SK-N-SH (cell line): Measurements from ENCODE around the gene MYO1D.

Experiments used
- FOSL2 ChIP-seq: IDR thresholded peaks from 2 replicates; pipeline ENCODE4 v1.4.0; 2012; ENCODE audit warnings: low read depth, mild to moderate bottlenecking, moderate library complexity, borderline replicate concordance
- TF ChIP-seq, protein P1 (sequence below): IDR thresholded peaks from 2 replicates; pipeline ENCODE4; 2012

GRCh38 chr17:32806646-32807045 lies 70.3 kb downstream of the MYO1D start:
- TF ChIP-seq, protein P1, sequence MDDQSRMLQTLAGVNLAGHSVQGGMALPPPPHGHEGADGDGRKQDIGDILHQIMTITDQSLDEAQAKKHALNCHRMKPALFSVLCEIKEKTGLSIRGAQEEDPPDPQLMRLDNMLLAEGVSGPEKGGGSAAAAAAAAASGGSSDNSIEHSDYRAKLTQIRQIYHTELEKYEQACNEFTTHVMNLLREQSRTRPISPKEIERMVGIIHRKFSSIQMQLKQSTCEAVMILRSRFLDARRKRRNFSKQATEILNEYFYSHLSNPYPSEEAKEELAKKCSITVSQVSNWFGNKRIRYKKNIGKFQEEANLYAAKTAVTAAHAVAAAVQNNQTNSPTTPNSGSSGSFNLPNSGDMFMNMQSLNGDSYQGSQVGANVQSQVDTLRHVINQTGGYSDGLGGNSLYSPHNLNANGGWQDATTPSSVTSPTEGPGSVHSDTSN = no peak
- no peak for TF ChIP-seq FOSL2
